NCI-H2107 (cell line): ENCODE results near the gene DNAJC1.

Experiments
- DNase-seq: peaks from one replicate; lab custom pipeline; 2025; lab: John Stamatoyannopoulos, UW

Gene DNAJC1

DNA sequence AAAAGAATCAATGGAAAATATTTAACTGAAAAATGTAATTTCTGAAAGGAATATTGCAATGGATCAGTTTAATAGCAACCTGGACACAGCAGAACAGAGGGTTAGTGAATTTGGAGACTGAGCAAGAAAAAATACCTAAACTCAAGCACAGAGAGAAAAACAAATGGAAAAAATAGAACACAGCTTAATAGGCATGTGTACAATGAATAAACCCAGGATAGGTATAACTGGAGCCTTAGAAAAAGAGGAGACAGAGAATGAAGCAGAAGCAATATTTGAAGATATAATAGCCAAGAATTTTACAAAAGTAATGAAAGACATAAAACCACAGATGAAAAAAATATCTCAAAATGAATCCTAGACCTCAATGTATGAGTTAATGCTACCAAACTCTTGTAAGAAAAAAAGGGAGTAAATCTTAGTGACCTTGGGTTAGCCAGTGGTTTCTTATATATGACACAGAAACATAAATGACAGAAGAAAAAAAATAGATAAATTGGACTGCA, 2.9 kb upstream of the DNAJC1 start:
- no peak for DNase-seq

DNA sequence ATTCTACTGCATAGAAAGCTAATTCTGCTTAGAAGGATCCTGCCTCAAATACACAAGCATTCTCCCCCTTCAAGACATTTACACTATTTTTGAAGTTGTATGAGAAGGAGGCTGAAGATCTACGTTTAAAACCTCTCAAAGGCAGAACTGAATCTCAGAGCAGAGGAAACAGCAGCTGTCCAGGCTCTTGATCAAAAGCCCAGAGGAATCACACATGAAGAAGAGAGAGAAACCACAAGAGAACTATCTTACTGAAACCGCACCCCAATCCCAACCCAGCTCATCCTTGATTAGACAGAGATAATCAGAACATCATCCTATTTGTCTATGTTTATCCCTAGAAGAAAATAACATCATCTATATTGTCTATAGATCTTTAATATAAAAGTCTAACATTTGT, 2.2 kb upstream of the DNAJC1 start:
- DNase-seq: no peak

DNA sequence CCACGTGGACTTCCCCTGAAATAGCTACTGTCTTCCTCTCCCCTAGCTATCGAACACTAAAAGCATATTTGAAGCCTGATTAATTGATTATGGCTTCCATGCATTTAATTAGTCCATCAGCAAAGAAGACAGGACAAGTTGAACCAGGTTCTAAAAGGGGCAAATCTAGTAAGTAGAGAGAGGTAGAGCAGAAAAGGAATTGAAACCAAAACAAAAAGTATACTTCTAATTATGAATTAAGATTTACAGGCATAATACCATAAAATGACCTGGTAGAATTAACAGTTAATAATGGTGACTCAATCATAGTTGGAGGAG, 393 bp upstream of the DNAJC1 start:
- no peak for DNase-seq

DNA sequence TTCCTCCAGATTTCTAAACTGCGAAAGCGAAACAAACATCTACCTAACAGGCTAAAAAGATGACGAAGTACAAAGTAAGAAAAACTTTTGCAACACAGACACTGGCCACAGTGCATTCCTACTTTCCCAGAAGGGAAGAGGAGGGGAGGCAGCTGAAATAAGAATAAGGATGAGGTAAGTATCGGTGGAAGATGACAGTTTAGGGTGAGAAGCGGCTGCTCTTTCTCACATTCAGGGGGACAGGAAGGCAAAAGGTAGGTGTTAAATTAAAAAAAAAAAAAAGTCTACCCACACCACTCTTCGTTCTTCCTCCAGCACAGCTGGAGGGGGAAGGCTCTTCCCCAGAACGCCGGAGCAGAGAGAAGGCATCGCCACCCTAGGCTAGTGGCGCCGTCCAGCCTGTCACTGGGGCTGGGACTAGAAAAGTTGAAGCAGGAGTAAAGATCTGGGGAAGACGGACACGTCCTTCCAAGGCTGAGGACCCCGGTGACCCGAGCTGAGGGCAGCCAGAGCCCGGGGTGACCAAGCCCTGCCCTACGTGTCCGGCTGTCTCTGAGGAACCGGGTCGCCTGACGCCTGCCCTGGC, 846 bp downstream of the DNAJC1 start:
- no peak for DNase-seq

DNA sequence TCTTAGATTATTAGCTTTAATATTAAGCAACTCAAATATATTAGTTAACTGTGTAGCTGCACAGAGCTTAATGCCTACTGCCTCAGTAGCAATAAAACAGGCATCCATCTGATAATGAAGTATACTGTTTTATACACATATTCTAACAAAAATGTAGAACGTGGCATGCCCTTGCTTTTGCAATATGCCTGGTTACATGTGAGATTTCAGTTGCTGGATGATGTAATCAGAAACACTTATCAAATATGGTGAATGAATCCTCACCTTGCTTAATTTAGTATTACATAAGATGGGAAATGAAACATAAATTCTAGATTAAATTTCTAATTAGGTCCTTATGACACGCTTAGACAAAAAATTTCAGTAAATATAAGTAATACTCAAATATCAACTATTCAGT, 8.0 kb downstream of the DNAJC1 start:
- DNase-seq: no peak

DNA sequence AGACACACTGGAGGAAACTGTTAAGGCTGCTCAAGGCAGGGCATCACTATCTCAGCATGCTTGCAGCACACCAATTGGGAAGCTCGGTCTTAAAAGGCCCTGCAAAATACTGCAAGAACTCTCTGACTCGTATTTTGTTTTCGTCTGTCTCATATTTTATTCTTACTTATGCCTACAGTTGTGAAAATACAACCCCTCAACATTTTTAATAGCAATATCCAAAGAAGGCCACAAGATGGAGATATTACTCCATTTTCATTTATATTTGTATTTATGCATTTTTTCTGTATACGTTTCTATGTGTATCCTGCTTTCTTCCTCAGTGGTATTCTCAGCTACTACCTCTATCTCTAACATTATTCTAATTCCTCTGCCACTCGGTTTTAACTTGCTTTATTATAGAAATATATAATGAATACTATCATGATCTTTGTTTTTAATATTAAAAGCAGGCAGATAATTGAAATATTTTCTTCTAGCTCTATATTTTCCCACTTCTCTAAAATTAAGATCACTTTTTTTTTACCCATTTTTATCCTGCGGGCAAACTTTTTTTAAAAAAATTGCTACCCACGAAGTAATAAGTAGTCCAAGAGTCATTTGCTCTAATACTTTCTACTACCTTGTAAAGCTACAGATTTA, 10.0 kb downstream of the DNAJC1 start:
- no peak for DNase-seq

DNA sequence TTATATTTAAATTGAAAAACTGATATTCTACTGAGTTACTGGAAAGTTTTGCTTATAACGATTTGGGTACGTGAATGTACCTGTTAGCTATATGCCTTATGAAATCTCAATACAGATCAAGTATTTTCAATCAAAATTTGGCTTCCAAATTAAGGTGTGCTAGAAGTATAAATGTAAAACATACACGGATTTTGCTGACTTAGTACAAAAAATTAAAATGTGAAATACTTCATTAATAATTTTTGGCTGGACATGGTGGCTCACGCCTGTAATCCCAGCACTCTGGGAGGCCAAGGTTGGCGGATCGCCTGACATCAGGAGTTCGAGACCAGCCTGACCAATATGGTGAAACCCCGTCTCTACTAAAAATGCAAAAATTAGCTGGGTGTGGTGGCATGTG, 11.7 kb downstream of the DNAJC1 start:
- no peak for DNase-seq

DNA sequence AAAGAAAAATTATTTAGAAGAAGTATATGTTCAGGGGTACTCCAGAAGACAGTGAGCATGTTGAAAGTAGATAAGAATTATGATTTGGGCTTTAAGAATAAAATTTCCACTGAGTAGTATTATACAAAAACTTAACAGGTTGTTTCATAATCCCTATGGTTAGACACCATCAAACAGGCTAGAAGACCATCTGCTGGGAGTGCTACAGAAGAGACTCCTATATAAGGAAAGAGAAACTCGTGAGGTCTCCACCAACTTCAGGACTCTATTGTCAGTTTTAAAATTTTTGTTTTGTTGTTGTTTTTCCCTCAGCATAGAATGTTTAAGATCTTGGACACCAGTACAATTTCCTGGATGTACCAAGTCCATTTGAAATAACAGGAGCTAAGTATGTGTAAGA, 13.1 kb downstream of the DNAJC1 start:
- DNase-seq: no peak

DNA sequence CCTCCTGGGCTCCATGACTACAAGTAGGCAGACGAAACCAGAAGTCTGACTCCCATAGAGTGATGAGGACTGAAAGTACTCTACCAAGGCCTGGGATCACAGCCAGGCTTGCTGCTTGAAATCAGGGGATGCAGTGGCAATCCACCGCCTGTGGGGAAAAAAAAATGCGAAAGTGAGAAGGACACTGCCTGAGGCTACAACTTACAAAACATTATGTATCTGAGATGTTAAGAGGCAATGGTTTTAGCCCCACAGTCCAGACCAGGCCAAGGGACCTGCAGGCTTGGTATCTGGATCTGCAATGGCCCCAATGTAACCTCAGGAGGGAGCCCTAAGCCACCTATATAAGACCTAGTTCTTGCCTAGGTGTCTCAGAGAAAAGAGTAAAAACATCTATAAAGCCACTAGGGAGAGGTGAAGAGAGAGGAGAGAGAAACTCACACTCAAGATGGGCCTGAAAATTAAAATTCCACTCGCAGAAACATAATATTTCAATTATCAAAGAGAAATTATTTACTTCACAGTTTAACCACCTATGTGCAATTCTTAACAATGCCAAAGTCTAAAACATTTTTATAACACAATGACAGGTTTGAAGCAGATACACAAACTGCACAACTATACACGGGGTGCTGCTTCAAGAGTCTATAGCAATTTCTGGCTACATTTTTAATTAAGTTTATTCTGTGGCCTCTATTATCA, 13.9 kb downstream of the DNAJC1 start:
- peak; percentile 43 for DNase-seq

DNA sequence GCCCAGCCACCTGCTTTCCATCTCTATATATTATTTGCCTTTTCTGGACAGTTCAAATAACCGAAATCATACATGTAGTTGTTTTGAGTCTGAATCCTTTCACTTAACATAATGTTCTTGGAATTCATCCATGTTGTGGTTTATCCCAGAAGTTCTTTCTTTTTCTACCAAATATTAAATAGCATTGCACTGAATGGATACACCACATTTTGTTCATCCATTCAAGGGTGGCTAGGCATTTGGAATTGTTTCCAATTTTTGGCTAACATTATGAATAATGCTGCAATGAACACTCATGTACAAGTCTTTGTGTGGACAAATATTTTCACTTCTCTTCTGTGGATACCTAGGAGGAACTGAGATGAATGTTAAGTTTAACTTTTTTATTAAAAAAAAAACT, 18.0 kb downstream of the DNAJC1 start:
- no peak for DNase-seq

DNA sequence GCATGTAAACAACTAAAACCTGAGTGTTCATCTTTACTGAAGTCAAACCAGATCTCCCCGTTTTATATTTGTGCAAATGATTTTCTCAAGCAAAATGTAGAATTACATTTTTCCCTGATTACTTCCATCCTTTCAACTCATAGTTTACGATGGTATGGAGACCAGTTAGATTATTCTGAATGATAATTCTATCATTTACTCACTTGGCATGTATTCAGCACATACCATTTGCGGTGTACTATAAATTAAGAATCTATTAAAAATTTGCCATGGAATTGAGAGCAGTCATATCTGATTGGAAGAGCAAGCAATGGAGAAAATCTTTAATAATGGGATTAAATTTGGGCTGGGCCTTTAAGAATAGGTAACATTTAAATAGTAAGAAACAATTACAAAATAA, 22.4 kb downstream of the DNAJC1 start:
- DNase-seq: no peak

DNA sequence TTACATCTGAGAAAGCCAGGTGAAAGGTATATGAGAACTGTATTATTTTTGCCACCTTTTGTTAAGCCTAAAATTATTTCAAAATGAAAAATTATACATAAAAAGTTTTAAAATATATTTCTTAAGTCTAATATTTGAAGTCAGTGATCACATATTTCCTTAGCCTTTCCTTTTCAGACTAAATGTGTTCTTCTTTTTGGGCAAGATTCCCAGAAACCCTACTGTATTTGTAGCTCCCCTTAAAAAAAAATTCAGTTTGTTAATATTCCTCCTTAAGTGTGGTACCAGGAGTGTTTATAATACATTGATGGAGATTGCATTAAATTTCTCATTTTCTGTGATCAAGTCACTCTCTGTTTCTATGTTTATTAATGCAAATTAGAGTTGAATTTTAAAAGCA, 22.8 kb downstream of the DNAJC1 start:
- DNase-seq: no peak

DNA sequence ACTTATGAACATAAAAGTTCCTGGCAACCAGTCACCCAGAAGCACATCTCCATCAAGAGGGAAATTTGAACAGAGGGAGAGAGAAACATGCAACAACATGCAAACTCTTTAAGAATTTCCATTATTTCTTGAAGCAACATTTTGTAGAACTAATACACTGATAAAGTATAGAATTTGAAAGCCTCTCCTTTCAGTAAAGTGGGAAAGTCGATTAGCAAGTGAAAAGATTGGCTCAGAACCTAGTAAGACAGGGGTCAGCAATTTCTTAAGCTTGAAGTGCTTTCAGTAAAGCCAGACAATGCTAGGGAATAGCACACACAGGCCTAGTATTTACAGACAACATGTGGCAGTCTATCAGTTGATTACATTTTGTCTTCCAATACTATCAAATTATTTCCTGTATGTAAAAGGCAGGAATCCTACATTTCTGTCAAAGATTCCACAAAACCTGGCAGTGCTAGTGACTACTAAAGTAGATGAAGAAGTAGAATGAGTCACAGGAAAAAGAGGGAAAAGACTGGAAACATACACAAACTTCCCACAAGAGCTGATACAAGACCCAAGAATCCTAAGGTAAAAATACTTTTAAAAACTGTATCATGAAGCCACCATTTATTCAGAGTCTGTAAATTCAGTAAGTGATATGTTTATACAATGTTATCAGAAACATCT, 25.2 kb downstream of the DNAJC1 start:
- no peak for DNase-seq

DNA sequence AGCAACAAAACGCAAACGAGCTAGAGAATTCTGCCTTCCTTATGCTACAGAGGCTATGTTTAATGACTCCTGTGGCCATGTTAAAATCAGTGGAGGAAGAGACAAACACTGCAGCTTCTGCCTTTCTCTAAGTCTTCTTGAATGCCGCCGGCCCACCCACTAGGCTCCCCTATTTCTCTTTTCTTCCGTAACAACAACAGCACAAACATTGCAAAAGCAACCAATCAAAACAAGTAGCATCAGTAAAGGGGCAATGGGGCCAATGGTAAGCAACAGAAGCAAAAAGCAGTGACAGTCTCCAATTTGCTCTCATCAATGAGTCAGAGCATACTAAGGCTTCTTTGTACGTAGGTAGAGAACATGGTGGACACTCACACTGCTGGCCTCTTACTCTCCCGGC, 26.8 kb downstream of the DNAJC1 start:
- DNase-seq: no peak

DNA sequence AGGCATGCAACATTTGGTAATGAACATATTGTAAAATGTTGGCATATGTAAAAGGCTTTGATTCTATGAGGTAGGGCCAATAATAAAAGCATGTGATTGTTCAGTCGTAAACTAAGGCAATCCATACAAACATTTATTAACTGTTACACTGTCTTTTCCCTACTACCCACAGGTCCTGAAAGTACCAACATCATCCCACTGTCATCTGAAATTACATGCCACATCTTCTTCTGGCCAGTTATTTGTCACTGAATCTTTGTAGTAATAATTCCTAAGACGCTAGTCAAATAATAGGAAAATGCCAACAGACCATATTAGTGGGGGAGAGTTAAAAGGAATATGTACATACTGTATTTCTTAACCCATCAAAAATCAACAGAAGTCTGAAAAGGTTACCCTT, 27.2 kb downstream of the DNAJC1 start:
- DNase-seq: no peak

DNA sequence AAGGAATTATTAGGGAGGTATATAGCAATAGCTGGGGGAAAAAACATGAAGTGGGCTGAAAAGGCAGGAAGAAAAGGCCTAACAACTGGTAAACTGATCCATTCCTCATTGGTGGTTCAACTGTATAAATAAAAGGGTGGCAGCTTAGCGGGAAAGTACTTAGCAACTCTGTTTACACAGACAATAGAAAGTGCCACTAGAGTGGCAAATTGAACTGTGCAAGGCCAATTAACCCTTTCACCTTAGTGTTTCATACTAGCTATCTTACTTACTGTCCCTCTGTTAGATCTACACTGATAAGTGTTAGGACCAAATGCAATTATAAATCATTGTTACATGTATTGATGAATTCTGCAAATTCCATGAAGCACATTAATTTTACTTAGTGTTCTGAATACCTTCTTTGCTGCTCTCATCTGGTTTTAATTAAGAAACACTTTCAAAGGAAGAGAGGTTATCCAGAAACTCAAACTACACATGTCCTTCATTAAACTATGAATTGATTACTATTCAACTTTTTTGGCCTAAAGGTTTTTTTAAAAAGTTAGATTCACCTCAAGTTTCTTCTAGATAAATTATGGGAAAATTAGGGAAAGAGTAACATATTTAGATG, 28.0 kb downstream of the DNAJC1 start:
- peak; percentile 27 for DNase-seq

DNA sequence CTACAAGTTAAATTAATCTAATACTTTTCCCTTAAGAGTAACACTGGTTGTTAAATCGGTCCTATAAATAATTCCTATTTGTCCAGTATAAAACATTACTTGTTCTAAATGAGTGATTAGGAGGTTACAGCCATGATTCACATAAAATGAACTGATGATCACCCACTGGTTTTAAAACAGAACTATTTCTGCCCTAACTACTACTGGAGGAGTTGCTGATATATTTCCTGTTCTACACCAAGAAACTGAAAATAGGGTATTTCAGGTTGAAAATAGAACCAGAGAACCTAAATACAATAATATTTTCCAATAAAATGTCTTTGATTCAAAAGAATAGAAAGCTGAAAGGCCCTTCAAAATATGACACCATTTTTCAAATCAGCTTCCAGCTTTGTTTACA, 30.9 kb downstream of the DNAJC1 start:
- DNase-seq: no peak

DNA sequence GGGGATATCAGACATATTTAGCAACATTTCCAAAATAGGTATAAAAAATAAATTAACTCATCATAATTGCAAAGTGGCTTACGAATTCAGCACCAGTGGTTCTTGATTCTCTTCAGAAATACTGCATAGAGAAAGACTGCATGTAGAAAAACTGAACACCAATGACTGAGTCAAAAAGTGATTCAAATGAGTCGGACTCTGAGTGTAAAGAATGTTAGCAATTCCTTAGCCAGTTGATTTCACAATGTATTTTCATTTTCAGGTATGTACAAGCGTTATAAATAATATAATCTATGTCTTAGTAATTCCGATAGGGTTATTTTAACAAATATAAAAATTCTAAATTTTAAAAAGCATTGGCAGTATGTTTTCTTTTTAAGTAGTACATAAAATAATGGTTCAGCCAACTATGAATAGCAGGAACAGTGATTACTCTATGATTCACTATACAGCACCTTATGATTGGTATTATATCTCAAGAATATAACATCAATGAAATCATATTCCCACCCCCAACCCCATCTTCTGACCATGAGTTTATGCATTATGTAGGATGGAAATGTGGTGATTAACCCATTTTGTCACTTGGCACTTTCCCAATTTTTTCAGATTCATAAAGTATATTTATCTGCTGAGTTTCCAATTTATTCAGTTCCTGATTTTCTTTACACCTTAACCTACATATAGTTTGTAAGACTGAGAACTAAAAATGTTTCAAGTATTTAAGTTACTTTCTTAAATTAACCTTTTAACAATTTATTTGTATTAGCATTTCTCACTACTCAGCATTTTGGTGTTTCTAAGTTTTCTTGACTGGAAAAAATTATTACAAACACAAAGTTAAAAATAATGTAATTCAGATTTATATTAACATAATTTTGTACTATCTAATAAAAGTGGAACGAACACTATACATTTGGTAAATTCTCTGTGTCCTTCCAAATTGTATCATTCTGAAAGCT, 33.9 kb downstream of the DNAJC1 start:
- DNase-seq: no peak

DNA sequence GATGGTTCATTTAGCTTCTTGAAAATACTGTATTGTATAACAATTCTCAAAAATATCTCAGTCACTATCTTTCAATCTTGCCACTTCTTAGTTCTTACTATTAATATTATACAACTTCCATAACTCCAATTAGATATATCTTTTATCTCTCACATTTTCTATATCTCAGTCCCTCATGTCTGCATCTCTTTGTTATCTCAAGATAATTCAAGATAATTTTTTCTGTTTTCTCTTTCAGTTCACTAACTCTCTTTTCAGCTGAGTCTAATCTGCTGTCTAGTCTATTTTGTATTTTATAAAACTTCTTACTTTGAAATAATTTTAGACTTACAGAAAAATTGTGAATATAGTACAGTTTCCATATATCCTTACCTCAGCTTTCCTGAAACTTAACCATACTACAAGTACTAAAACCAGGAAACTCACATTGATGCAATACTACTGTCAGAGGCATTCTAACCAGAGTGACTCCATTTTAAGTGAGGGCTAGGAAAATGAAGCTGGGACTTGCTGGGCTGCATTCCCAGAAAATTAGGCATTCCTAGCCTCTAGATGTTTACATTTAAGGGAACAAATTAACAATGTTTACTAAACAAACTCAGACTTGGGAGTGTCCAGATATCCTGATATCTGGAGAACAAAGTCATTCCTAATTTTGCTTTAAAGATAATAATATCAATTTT, 38.4 kb downstream of the DNAJC1 start:
- no peak for DNase-seq

DNA sequence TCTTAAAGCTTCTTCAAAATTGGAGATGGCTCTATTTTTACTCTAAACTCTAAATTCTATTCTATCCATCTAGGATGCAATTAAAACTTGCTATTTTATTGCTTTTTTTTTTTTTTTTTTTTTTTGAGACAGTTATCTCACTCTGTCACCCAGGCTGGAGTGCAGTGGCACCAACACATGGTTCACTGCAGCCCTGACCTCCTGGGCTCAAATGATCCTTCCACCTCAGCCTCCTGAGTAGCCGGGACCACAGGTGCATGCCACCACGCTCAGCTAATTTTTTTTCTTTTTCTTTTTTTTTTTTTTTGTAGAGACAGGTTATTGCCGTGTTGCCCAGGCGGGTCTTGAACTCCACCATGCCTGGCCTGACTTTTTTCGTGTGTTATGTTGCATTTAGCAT, 41.2 kb downstream of the DNAJC1 start:
- DNase-seq: no peak

DNA sequence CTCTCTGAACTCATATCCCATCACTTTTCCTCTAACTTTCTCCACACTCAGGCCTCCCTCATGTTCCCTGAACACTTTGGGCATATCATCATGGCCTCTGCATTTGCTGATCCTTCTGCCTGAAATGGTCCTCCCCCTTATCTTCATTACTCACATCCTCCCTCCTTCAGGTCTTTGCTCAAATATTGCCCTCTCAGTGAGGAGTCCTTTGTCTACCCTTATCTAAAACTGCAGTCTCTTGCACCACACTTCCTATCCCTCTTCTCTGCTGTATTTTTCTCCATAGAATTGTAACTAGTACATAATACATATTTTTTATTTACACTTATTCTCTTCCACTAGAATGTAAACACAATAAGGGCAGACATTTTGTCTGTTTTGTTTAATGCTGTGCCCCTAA, 41.7 kb downstream of the DNAJC1 start:
- no peak for DNase-seq
